ENCODE data around the gene WHRN. TPM values are rescaled to one million over a fixed set of nuclear protein-coding genes. Genes with fewer than 3 reads are reported as not detected.

The WHRN gene
- total and polyA plus RNA-seq, 9 of the 15 experiments (the other 6 are each of a cell fraction or from before 2014, with no cell fraction given), result 0.31 to 14.1 (median 3.0) TPM

- no peak for TF ChIP-seq ZNF449 (CRISPR knock-in tag; IDR thresholded peaks at IDR 0.05)
- peak; percentile 63 for TF ChIP-seq PCBP1 (IDR thresholded peaks at IDR 0.05; ENCODE audit: low read depth, low read length, poor library complexity, severe bottlenecking)
- peak; percentile 83; the same call in 1 of the 2 replicates for TF ChIP-seq ATF6 (CRISPR knock-in tag; IDR thresholded peaks at IDR 0.05)
- TF ChIP-seq ZEB2 (IDR thresholded peaks at IDR 0.05), result no peak
- TF ChIP-seq CXXC5 (CRISPR knock-in tag; IDR thresholded peaks at IDR 0.05), result peak; percentile 83
- TF ChIP-seq ZKSCAN3 (CRISPR knock-in tag; IDR thresholded peaks at IDR 0.05), result no peak
- no peak for TF ChIP-seq CREB3 (tag; conservative IDR thresholded peaks at IDR 0.05; ENCODE audit: low read depth)
- TF ChIP-seq HEY1 (CRISPR knock-in tag; IDR thresholded peaks at IDR 0.05; ENCODE audit: borderline replicate concordance), result no peak
- peak in 1 of 2 experiments; percentile 47; a peak in 2 of 4 replicates for TF ChIP-seq HDAC1 (IDR thresholded peaks at IDR 0.05)
- TF ChIP-seq PREB (CRISPR knock-in tag; IDR thresholded peaks at IDR 0.05), result no peak
- no peak for TF ChIP-seq ZC3H11A (IDR thresholded peaks at IDR 0.05; ENCODE audit: low read depth, low read length)
- TF ChIP-seq ZKSCAN8 (CRISPR knock-in tag; IDR thresholded peaks at IDR 0.05), result no peak
- TF ChIP-seq CHD1 (IDR thresholded peaks at IDR 0.05; ENCODE audit: low read length), result peak; percentile 62
- TF ChIP-seq RBM39 (optimal IDR thresholded peaks at IDR 0.05; ENCODE audit: low read depth, low read length), result no peak
- TF ChIP-seq CREB1 (IDR thresholded peaks at IDR 0.05), result no peak
- peak; percentile 57; the same call in 1 of the 2 replicates for TF ChIP-seq CREB1 (CRISPR knock-in tag; IDR thresholded peaks at IDR 0.05)
- no peak for TF ChIP-seq GTF2E2 (tag; IDR thresholded peaks at IDR 0.05)
- TF ChIP-seq FOXA3 (CRISPR knock-in tag; conservative IDR thresholded peaks at IDR 0.05 in 1 of 2, IDR thresholded peaks at IDR 0.05 in 1 of 2), result peak in 1 of 2 experiments; percentile 58; a peak in 1 of 4 replicates
- 0 out of 2 replicates have a peak, but pooled peaks have one; percentile 67 for TF ChIP-seq ELK1 (CRISPR knock-in tag; IDR thresholded peaks at IDR 0.05)
- no peak for TF ChIP-seq ZC3H8 (IDR thresholded peaks at IDR 0.05)
- TF ChIP-seq JUNB (CRISPR knock-in tag; conservative IDR thresholded peaks at IDR 0.05), result no peak
Observed at GRCh38 chr9:114504341-114505186, 709 bp downstream of the WHRN start (continued).

Data from K562 (cell line).